ENCODE results near the gene EVC2.

The EVC2 gene

GRCh38 chr4:5660185-5660584, 48.2 kb downstream of the EVC2 start:
- no peak for DNase-seq

GRCh38 chr4:5658974-5659373, 49.4 kb downstream of the EVC2 start:
- DNase-seq = no peak

DNA sequence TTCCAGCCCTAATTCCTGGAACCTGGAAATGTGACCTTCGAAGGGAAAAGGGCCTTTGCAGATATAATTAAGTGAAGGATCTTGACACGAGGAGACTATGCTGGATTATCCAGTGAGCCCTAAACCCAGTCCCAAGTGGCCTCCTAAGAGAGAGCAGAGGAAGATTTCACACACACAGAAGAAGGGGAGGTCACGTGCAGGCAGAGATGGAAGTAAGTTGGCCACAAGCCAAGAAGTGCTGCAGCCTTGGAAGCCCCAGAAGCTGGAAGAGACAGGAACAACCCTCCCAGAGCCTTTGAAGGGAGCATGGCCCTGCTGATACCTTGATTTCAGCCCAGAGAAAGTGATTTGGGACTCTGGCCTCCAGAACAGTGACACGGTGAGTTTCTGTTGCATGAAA, 51.9 kb downstream of the EVC2 start:
- DNase-seq = no peak

DNA sequence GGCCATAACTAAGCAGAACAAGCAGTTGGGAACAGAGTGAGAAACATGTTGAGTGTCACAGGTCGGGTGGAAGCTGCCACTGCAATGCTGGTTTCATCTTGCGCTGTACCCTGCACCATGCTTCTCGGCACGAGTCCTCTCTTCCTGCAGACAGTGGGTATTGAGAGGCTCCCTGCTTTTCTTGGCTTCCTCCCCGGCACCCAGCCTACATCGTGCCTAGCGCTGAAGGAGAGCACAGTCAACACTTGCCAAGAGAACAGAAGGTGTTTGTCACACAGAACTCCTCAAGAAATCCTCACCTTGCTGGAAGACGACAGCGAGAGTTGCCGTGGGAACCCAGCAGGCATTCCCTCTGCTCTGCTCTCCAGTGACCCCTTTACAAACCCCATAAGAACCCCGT, 53.6 kb downstream of the EVC2 start:
- DNase-seq = no peak

DNA sequence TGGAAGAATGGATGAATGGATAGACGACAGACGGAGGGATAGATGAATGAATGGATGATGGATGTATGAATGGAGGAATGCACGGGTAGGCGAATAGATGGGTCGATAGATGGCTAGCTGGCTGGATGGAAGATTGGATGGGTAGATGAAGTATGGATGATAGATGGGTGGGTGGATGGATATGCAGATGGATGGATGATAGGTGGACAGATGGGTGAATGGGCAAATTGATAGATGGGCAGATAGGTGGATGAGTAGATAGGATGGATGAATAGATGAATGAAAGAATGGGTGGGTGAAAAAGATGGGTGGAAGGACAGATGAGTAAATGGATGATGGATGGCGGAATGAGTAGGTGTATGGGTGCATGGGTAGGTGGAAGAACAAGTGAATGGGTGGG, 57.3 kb downstream of the EVC2 start:
- DNase-seq = no peak

DNA sequence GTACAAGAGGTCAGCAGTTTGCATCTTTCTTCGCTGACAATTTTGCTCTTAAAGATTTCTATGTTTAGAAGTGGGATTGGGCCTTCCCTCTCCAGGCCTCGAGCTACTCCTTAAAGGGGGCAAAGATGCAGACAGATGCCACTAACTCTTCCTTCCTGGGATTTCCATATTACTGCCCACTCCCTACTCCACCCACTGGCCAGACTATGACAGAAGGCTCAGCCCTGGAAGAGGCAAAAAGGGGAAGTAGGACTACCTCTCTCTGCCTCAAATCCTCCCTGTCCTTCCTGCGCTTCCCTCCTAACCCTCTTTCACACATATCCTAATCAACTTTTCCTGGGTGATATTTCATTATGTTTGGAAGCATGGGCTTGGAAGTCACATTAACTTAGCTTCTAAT, 58.3 kb downstream of the EVC2 start:
- DNase-seq = no peak

DNA sequence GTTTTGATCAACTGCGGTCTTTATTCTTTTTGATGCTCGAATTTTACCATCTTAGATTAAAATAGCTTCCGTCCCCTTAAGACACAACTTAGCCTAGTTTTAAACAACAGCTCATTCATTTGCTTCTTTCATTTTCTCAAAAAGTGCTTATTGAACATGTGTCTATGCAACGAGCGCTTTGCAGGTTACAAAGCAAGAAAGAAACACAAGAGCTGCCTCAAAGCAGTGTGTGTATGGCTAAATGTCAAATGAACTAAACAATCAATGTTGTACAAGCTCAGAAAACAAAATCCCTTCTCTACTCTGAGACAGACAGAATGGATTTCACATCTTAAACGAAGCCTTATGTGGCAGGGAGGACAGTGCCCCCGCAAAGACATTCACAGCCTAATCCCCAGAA, 61.0 kb downstream of the EVC2 start:
- no peak for DNase-seq

- no peak for DNase-seq
These were observed 68.3 kb downstream of the EVC2 start for GRCh38 chr4:5640096-5640495.

- no peak for DNase-seq
These were observed 68.8 kb downstream of the EVC2 start for GRCh38 chr4:5639556-5639955.

DNA sequence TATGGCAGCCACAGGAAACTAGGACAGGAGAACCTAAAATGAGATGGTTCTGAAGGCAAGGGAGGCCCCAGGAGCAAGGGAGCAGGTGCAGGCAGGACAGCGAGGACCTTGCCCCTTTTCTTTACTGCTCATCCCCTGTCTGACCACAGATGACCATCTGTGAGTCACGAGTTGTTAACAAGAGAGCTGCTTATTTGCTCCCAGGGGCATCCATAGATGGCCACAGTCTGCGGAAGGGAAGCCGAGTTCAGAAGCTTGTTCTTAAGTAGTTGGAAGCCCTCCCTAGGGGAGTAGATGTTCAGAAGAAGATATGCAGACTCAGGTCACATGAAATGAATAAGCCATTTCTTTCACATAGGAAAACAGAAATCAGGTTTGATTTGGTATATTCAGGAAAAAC, 69.4 kb downstream of the EVC2 start:
- DNase-seq = no peak

DNA sequence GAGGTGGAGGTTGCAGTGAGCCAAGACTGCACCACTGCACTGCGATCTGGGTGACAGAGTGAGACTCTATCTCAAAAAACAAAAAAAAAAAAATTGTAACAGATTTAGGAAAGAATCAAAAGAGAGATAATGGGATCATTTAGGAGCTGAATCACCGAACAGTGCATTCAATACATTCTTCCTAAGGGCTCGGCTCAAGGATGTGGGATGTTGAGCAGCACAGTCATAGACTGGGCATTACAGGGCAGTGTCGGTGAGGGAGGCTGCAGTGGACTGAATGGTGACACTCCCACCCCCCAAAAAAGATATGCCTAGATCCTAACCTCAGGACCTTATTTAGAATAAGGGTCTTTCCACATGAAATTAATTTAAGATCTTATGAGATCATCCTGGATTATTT, 70.0 kb downstream of the EVC2 start:
- DNase-seq = no peak

DNA sequence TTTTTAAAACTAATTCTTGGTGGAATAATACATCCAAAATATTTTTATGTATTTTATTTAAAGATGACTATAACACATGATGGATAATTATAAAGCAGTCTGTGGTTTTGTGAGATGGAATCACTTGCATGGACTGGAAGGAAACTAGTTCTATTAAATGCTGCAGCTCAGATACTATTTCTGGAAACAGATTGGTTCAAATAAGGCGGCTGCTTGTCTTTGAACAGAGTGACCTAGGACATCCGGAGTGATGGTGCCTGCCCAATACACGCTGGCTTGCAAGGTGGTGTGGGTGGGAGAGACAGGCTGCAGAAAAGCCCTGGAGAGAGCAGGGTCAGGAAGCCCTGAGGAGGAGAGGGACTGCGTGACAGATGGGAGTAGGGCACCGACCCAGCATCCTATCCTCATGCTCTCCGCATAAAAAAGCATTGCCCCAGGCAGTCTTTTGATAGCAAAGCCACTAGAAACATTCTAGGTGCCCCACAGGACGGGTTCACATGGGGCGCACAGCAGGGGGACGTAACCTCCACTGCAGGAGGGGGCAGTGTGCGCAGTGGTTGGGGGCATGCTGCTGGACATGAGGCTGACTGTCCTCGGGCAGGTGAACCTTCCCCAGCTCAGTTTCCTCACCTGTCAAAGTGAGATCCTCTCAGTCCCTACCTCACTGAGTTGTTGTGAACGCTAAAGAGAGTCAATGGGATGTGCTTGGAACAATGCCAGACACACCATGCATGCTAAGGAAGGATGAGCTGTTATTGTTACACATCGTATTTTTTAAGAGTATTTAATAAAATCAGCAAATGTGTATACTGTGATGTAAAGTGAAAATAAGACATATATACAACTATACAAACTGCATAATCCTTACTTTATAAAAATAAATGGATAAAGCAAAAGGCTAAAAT, 71.3 kb downstream of the EVC2 start:
- no peak for DNase-seq

GRCh38 chr4:5635826-5636195, 72.5 kb downstream of the EVC2 start:
- no peak for DNase-seq

DNA sequence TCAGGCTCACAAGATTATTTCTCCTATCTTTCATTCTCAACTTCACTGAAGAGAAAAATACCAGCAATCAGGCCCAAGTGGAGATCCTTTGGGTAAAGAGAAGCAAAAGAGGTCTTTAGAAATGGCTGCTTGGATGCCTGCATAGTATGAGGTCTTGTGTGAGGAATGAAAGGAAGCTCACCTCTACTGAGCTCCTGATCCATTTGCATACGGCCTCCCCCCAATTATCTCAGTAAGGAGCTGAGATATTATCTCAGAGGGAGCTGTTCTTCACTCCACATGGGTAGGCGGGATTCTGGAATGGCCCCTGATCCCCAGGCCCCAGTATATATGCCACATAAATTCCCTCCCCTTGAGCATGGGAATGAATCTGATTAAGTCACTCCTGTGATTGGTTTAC, 75.8 kb downstream of the EVC2 start:
- no peak for DNase-seq

- DNase-seq = no peak
These were observed 76.3 kb downstream of the EVC2 start for GRCh38 chr4:5632066-5632440.

GRCh38 chr4:5631352-5632065, 76.8 kb downstream of the EVC2 start:
- DNase-seq = no peak

DNA sequence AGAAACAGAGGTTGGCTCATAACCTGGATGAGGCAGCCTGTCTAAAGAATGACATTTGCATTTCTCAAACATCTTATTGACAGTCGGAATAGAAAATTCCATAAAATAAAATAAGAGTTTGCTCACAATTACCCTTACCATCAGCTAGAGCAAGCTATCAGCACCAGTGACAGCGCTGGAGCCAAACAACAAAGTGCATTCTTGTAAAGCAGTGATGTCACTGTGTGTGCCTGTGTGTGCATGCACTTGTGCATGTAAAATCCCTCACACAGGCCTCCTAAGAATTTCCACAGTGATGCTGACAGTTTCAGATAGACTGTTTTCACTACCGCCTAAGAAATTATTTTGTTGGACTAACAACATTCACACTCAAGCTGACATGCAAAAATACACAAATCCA, 77.6 kb downstream of the EVC2 start:
- no peak for DNase-seq

- DNase-seq = no peak
These were observed 78.8 kb downstream of the EVC2 start for GRCh38 chr4:5629542-5629941.

- no peak for DNase-seq
These were observed 81.4 kb downstream of the EVC2 start for GRCh38 chr4:5626913-5627312.

- DNase-seq = no peak
These were observed 85.8 kb downstream of the EVC2 start for GRCh38 chr4:5622596-5622995.

GRCh38 chr4:5619913-5620625, 88.3 kb downstream of the EVC2 start:
- no peak for DNase-seq

DNA sequence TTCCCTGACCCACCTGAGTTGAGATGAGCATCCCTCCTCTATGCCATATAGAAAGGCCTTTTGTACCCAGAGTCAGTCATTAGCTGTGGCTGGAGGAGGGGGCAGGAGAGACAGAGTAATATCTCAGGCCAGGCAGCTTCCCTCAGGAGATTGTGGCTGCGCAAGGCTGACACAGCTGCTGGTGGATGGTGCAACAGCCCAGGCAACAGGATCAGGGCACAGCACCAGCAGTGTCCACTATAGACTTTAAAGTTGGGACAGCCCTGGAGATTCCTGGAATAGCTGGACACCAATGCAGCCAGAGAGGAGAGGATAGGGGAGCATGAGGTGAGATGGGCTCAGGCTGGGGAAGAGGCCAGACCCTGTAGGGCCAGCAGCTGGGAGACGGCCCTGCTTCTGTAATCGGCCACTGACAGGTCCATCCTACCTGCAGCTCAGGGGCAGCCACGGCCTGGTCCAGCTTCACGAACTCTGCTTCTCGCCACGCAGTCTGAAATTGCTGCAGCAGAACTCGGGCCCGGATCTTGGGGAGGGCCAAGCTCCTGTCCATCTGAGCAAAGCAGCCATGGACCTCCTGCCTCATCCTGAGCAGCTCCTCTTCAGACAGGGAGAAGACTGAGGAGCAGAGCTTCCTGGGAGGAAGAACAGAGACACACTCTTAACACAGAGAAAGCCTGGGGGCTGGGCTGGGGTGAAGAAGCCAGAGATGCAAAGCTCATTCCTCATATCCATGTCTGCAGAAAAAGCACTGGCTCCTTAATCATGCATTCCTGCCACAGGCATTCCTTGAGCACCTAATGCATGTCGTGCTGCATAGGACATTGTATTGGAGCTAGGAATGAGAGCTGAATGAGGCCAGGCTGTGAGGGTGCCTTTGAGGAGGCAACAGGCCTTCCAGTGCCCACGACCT, 90.1 kb downstream of the EVC2 start:
- no peak for DNase-seq
